ENCODE results near the gene RXRG.
"Not testable (repeated sequence)": the region's sequence is repeated elsewhere in the genome, so short reads cannot be mapped to it uniquely, and the experiment has no call there.

The RXRG gene

GRCh38 chr1:165467706-165468105 is 22.8 kb upstream of the RXRG start:
- DNase-seq (ENCODE audit: extremely low read depth, low read depth) = no peak
- TF ChIP-seq, protein P1, sequence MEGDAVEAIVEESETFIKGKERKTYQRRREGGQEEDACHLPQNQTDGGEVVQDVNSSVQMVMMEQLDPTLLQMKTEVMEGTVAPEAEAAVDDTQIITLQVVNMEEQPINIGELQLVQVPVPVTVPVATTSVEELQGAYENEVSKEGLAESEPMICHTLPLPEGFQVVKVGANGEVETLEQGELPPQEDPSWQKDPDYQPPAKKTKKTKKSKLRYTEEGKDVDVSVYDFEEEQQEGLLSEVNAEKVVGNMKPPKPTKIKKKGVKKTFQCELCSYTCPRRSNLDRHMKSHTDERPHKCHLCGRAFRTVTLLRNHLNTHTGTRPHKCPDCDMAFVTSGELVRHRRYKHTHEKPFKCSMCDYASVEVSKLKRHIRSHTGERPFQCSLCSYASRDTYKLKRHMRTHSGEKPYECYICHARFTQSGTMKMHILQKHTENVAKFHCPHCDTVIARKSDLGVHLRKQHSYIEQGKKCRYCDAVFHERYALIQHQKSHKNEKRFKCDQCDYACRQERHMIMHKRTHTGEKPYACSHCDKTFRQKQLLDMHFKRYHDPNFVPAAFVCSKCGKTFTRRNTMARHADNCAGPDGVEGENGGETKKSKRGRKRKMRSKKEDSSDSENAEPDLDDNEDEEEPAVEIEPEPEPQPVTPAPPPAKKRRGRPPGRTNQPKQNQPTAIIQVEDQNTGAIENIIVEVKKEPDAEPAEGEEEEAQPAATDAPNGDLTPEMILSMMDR (IDR thresholded peaks at IDR 0.05; ENCODE audit: low read depth, low read length) = no peak

DNA sequence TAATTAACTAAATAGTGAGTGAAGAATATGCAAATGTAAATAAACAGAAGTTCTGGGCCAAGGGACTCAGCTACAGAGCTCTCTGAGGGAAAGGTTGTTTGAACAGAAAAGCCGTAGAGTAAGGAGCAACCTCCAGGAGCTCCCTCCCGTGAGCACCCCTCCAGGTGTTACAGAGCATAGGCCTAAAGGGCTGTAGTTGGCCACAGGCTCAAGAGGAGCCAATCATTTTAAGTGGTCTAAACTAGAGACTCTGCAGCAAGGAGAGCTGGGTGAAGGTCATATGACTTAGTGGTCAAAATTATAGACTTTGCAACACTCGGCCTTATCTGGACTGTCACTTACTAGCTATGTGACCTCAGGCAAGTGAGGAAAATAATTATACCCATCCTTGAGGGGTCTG is 19.1 kb upstream of the RXRG start:
- DNase-seq (ENCODE audit: extremely low read depth, low read depth) = no peak
- TF ChIP-seq, protein P1 (IDR thresholded peaks at IDR 0.05; ENCODE audit: low read depth, low read length) = no peak

DNA sequence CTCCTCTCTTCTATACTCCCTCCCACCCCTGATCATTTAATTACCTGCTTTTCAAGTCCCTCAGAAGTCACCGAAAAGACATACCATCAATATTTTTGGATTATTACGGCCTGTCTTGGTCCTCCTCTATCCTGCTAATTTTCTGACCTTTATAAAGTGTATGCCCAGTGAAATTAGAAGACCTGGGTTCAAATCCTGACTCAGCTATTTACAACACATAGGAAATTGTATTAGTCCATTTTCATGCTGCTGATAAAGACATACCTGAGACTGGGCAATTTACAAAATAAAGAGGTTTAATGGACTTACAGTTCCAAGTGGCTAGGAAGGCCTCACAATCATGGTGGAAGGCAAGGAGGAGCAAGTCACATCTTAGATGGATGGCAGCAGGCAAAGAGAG is 14.8 kb upstream of the RXRG start:
- DNase-seq (ENCODE audit: extremely low read depth, low read depth) = not testable (repeated sequence)

DNA sequence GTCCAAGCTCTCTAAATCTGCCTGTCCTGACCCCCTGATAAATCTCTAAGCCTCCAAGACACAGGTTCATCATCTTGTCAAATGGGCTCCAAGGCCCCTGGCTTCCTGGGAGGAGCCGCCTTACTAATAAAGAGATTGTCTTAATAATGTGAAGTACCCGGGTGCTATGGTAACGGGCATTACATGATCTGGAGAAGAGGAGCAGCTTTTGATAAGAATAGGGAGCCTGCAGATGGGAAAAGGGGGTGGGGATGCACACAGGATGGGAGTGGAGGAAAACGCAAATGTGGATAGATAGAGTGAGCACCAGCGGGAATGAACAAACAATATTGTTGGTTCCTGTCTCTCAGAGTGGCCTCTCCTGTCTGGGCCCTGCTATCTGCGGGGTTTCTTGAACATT is 11.9 kb upstream of the RXRG start:
- TF ChIP-seq, protein P1 (IDR thresholded peaks at IDR 0.05; ENCODE audit: low read depth, low read length) = no peak
- DNase-seq (ENCODE audit: extremely low read depth, low read depth) = no peak

GRCh38 chr1:165456114-165456513 is 11.2 kb upstream of the RXRG start:
- DNase-seq (ENCODE audit: extremely low read depth, low read depth) = no peak
- TF ChIP-seq, protein P1 (IDR thresholded peaks at IDR 0.05; ENCODE audit: low read depth, low read length) = no peak

GRCh38 chr1:165455111-165455510 is 10.2 kb upstream of the RXRG start:
- no peak for DNase-seq (ENCODE audit: extremely low read depth, low read depth)
- TF ChIP-seq, protein P1 (IDR thresholded peaks at IDR 0.05; ENCODE audit: low read depth, low read length) = no peak

- TF ChIP-seq, protein P1 (IDR thresholded peaks at IDR 0.05; ENCODE audit: low read depth, low read length) = no peak
- DNase-seq (ENCODE audit: extremely low read depth, low read depth) = no peak
Measured at GRCh38 chr1:165454091-165454610, 9.2 kb upstream of the RXRG start.

GRCh38 chr1:165452336-165453130 is 7.6 kb upstream of the RXRG start:
- TF ChIP-seq, protein P1 (IDR thresholded peaks at IDR 0.05; ENCODE audit: low read depth, low read length) = no peak
- no peak for DNase-seq (ENCODE audit: extremely low read depth, low read depth)
